Measurements from ENCODE around the gene CYS1.

Gene CYS1

DNA sequence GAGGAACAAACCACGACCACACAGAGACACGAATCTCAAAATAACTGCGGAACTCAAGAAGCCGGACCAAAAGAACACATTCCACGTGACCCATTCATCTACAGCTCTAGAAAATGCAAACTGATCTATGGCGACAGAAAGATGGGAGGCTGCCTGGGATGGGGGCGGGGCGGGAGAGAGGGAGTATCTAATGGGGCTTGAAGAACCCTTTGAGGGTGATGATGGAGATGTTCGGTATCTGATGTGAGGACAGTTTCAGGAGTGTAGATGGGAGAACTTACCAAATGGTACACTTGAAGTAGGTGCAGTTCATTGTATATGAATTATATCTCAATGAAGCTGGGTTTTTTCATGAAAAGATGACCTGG is 71.4 kb downstream of the CYS1 start:
- Histone ChIP-seq H3K4me1 (ENCODE audit: insufficient read depth, low read length, severe bottlenecking) (no peaks in the 10 kb centered on the region), H4K20me1 (ENCODE audit: insufficient read depth, low read length) (no peaks in the 10 kb centered on the region), H3K4me2 (ENCODE audit: low read length) (no peak overlapping the region), H3K9me2 (ENCODE audit: low read depth, low read length) (no peaks in the 10 kb centered on the region), H3K9ac (ENCODE audit: low read length) (no peak overlapping the region), H3K36me3 (ENCODE audit: insufficient read depth, low read length) (no peaks in the 10 kb centered on the region), H3K4me3 (ENCODE audit: low read depth, low read length, poor library complexity, severe bottlenecking) (no peak overlapping the region), H2AFZ (ENCODE audit: low read length) (no peak overlapping the region), H3K27me3 (ENCODE audit: insufficient read depth, low read length) (no peaks in the 10 kb centered on the region), H3K79me2 (ENCODE audit: insufficient read depth, low read length) (no peaks in the 10 kb centered on the region), H3F3A (ENCODE audit: insufficient read depth, low read length) (no peaks in the 10 kb centered on the region), H3K9me3 (ENCODE audit: low read length) (no peaks in the 10 kb centered on the region), H3K27ac (ENCODE audit: low read depth, low read length, poor library complexity, severe bottlenecking) (no peak overlapping the region)
- TF ChIP-seq, protein P1, sequence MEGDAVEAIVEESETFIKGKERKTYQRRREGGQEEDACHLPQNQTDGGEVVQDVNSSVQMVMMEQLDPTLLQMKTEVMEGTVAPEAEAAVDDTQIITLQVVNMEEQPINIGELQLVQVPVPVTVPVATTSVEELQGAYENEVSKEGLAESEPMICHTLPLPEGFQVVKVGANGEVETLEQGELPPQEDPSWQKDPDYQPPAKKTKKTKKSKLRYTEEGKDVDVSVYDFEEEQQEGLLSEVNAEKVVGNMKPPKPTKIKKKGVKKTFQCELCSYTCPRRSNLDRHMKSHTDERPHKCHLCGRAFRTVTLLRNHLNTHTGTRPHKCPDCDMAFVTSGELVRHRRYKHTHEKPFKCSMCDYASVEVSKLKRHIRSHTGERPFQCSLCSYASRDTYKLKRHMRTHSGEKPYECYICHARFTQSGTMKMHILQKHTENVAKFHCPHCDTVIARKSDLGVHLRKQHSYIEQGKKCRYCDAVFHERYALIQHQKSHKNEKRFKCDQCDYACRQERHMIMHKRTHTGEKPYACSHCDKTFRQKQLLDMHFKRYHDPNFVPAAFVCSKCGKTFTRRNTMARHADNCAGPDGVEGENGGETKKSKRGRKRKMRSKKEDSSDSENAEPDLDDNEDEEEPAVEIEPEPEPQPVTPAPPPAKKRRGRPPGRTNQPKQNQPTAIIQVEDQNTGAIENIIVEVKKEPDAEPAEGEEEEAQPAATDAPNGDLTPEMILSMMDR (IDR thresholded peaks at IDR 0.05; ENCODE audit: low read length), result no peak
- no peak for TF ChIP-seq EZH2 (IDR thresholded peaks at IDR 0.05; ENCODE audit: borderline replicate concordance, low read length)

DNA sequence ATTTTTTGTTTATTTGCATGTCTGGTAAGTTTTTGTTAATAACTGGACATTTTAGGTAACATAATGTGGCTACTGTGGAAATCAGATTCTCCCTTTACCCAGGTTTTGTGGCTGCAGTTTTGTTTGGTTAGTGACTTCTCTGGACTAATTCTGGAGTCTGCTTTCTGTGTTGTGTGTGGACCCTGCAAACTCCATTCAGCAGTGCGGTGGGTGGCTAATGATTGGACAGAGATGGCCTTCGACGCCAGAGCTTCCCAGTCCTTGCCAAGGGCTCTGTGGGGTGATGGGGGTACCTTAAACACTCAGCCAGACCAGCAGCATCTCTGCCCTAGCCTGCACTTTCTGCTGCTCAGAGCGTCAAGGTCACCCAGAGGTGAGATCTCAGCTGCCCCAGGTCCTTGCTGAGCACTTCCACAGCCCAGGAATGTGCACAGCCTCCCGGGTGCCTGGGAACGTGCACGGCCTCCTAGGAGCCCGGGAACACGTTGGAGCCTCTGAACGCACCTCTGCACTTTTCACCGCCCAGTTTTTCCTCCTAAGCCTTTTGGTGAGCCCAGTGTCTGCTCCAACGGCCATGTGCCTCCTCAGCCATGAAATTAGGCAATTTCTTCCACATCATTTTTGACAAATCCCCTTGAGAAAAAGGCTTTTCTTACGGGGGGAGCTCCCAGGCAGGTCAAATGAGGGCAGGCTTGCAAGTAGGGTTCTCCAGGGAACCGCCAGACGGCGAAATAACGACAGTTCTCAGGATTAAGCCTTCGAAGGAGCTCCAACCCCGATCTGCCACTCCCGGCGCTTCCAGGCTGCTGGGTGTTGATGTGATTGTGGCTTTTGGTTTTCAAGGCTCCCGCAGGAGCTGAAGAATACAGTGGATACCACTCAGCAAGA is 72.0 kb downstream of the CYS1 start:
- no peak overlapping the region for H3K4me2 ChIP-seq (ENCODE audit: low read length)
- no peak overlapping the region for H3K9ac ChIP-seq (ENCODE audit: low read length)
- no peaks in the 10 kb centered on the region for H3K36me3 ChIP-seq (ENCODE audit: insufficient read depth, low read length)

DNA sequence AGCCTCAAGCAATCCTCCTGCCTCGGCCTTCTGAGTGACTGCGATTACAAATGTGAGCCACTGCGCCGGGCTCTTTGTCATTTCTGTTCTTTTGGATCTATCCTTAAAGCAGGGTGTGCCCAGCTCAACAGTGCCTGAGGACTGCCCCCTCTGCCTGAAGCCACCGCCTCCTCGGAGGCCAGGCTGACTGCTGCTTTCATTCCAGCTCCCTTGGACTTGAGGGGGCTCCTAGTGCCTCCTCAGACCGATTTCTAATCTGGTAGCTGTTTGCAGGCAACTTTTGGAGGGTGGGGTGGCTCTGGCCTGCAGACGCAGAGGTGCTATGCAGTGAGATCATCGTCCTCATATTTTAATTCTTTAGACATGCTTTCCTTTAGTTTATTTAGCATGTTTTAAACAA is 72.8 kb downstream of the CYS1 start:
- H3K27ac ChIP-seq (ENCODE audit: low read depth, low read length, poor library complexity, severe bottlenecking), result no peak overlapping the region
- H2AFZ ChIP-seq (ENCODE audit: low read length), result no peak overlapping the region
- H3F3A ChIP-seq (ENCODE audit: insufficient read depth, low read length), result no peaks in the 10 kb centered on the region
- H3K9me2 ChIP-seq (ENCODE audit: low read depth, low read length), result no peaks in the 10 kb centered on the region
- TF ChIP-seq EZH2 (IDR thresholded peaks at IDR 0.05; ENCODE audit: borderline replicate concordance, low read length), result no peak
- TF ChIP-seq, protein P1 (IDR thresholded peaks at IDR 0.05; ENCODE audit: low read length), result no peak
- H3K4me1 ChIP-seq (ENCODE audit: insufficient read depth, low read length, severe bottlenecking), result no peaks in the 10 kb centered on the region
- H3K79me2 ChIP-seq (ENCODE audit: insufficient read depth, low read length), result no peaks in the 10 kb centered on the region
- H3K9ac ChIP-seq (ENCODE audit: low read length), result no peak overlapping the region
- no peaks in the 10 kb centered on the region for H3K9me3 ChIP-seq (ENCODE audit: low read length)
- H4K20me1 ChIP-seq (ENCODE audit: insufficient read depth, low read length), result no peaks in the 10 kb centered on the region
- H3K27me3 ChIP-seq (ENCODE audit: insufficient read depth, low read length), result no peaks in the 10 kb centered on the region
- H3K4me2 ChIP-seq (ENCODE audit: low read length), result no peak overlapping the region
- no peaks in the 10 kb centered on the region for H3K36me3 ChIP-seq (ENCODE audit: insufficient read depth, low read length)
- H3K4me3 ChIP-seq (ENCODE audit: low read depth, low read length, poor library complexity, severe bottlenecking), result no peak overlapping the region

More for the DNA sequence above, 72.0 kb downstream of the CYS1 start:
- Histone ChIP-seq H3K4me3 (ENCODE audit: low read depth, low read length, poor library complexity, severe bottlenecking) (no peak overlapping the region), H3K4me1 (ENCODE audit: insufficient read depth, low read length, severe bottlenecking) (no peaks in the 10 kb centered on the region), H2AFZ (ENCODE audit: low read length) (no peak overlapping the region), H3F3A (ENCODE audit: insufficient read depth, low read length) (no peaks in the 10 kb centered on the region), H3K27me3 (ENCODE audit: insufficient read depth, low read length) (no peaks in the 10 kb centered on the region), H4K20me1 (ENCODE audit: insufficient read depth, low read length) (no peaks in the 10 kb centered on the region), H3K9me3 (ENCODE audit: low read length) (no peaks in the 10 kb centered on the region), H3K27ac (ENCODE audit: low read depth, low read length, poor library complexity, severe bottlenecking) (no peak overlapping the region), H3K79me2 (ENCODE audit: insufficient read depth, low read length) (no peaks in the 10 kb centered on the region), H3K9me2 (ENCODE audit: low read depth, low read length) (no peaks in the 10 kb centered on the region)
- TF ChIP-seq, protein P1 (IDR thresholded peaks at IDR 0.05; ENCODE audit: low read length), result no peak
- no peak for TF ChIP-seq EZH2 (IDR thresholded peaks at IDR 0.05; ENCODE audit: borderline replicate concordance, low read length)

All from OCI-LY1 (cell line).